ENCODE results near the gene TANGO2.

TANGO2 gene

DNA sequence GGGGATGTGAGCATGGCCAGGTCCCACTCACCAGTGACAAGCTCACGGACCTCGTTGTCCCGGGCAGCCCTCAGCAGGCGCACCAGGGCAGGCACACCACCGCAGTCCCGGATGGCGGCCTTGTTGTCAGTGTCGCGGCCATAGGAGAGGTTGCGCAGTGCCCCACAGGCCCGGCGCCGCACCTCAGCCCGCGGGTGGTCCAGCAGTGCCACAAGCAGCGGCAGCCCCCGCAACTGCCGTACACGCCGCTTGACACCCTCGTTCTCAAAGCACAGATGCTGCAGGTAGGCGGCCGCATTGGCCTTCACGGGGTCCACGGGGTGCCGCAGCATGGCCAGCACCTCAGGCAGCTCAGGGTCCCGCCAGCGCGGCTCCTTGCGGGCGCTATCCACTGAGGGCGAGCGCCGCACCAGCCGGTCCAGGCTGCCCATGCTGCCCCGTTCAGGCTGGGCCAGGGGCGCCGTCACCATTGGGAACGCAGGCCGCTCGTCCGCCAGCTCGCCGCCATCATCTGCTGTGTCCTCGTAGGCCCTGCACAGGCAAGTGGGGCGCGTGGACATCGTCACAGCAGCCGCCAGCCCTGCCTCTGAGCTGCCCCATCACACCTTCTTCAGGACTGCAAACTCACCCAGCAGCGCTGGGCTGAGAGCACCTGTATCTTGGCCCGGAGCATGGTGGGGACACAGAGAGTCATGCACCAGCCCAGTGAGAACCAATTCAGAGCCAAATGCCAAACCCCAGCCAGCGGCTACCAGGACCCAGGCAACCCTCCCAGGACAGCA is 41.0 kb upstream of the TANGO2 start:
- TF ChIP-seq, protein P1, sequence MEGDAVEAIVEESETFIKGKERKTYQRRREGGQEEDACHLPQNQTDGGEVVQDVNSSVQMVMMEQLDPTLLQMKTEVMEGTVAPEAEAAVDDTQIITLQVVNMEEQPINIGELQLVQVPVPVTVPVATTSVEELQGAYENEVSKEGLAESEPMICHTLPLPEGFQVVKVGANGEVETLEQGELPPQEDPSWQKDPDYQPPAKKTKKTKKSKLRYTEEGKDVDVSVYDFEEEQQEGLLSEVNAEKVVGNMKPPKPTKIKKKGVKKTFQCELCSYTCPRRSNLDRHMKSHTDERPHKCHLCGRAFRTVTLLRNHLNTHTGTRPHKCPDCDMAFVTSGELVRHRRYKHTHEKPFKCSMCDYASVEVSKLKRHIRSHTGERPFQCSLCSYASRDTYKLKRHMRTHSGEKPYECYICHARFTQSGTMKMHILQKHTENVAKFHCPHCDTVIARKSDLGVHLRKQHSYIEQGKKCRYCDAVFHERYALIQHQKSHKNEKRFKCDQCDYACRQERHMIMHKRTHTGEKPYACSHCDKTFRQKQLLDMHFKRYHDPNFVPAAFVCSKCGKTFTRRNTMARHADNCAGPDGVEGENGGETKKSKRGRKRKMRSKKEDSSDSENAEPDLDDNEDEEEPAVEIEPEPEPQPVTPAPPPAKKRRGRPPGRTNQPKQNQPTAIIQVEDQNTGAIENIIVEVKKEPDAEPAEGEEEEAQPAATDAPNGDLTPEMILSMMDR (IDR thresholded peaks at IDR 0.05; ENCODE audit: extremely low read depth, insufficient read depth, missing control alignments) = no peak
- in situ Hi-C loops (cut with MboI; ENCODE audit: low pct_unique_long_range_greater_than_20kb, low sequenced_read_pairs, unreplicated experiment) = no loop called here
- DNase-seq (ENCODE audit: low spot score) = no peak

DNA sequence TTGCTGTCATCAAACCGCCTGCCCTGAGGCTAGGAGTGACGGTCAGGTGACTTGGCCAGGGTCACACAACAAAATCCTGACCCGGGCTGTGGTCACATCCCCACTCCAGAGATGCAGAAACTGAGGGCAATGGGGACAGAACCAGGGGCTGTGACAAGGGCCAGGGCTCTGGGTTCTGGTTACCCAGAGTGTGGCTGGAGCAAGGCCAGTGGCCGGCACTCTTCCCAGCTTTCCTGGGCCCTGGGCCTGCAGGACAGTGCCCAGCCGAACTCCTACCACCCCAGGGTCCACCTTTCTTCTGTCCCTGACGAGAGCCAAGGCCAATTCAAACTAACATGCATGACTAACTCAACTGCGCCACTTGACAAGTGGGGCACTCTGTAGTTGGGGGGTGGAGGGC is 40.1 kb upstream of the TANGO2 start:
- no peak for DNase-seq (ENCODE audit: low spot score)
- TF ChIP-seq, protein P1 (IDR thresholded peaks at IDR 0.05; ENCODE audit: extremely low read depth, insufficient read depth, missing control alignments) = no peak
- in situ Hi-C loops (cut with MboI; ENCODE audit: low pct_unique_long_range_greater_than_20kb, low sequenced_read_pairs, unreplicated experiment) = no loop called here

DNA sequence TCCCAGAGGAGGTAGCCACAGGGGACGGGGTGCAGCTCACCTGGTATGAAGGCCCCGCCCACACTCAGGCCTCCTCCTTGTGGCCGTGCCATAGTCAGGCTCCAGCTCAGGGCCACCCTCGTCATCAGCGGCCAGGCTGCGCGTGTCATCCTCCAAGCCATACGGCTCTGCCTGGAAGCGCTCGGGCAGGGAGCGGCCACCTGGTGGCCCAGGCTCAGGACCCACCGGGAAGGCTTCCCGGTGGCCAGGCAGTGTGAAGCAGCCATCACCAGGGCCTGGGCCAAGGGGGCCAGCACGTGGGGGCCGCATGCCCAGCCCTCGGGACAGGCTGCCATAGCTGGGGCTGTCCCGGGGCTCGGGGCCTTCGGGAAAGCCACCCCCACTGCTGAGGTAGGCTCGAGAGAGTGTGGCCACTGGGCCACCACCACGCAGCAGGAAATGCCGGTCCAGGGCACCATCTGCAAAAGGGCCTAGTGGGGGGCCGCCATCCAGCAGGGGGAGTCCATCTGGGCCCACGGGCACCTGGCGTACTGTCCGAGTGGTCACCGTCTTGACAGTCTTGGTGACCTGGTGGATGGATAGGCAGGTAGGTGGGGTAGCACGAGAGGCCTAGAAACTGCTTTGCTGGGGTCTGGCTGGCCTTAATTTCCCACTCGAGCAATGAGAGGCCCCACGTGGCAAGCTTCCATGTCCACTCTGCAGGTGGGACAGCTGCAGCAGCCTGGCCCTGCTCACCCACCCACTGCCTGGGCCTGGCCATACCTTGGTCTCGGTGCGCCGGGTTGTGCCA is 39.5 kb upstream of the TANGO2 start:
- no peak for DNase-seq (ENCODE audit: low spot score)
- in situ Hi-C loops (cut with MboI; ENCODE audit: low pct_unique_long_range_greater_than_20kb, low sequenced_read_pairs, unreplicated experiment) = no loop called here
- TF ChIP-seq, protein P1 (IDR thresholded peaks at IDR 0.05; ENCODE audit: extremely low read depth, insufficient read depth, missing control alignments) = no peak

DNA sequence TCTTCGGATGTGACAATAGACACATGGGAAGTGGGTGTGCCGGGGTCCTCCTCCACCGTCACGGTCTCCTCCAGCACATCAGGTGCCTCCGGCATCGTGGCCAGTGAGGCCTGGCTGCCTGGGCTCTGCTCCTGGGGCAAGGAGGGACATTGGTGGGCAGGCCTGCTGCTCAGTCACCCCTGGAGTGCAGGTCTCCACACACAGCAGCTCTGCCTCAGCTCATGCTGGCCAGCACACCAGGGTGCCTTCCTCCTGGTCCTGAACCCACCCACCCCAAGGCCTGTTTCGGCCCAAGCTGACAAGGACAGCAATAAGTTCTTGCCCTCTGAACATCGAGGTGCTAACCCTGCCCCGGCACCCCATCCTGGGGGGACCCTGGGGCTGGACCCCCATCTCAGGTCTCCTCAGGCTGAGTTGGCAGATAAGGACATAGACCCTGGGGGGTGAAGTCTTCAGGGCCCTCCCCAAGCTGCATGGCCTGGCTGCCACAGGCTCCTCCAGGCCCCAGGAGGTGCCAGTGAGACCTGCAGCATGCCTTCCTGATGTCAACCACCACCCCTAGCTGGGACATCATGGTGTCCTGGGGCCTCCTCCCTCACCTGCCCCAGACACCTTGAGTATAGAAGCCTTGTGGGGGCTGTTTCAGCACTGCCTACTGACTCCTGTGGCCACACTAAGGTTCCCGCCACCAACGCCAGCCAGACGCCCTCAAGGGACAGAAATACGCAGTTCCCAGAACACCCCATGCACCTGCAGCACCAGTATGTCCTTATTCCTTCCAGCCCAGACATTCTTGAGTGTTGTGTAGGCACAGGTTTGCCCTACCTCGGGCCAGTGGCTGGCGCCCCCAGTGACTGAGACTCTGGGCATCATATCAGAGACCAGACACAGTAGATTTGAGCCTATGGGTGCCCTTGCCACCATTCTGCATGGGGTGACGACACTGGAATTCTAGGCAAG is 38.7 kb upstream of the TANGO2 start:
- no peak for DNase-seq (ENCODE audit: low spot score)
- in situ Hi-C loops (cut with MboI; ENCODE audit: low pct_unique_long_range_greater_than_20kb, low sequenced_read_pairs, unreplicated experiment) = no loop called here
- TF ChIP-seq, protein P1 (IDR thresholded peaks at IDR 0.05; ENCODE audit: extremely low read depth, insufficient read depth, missing control alignments) = no peak

DNA sequence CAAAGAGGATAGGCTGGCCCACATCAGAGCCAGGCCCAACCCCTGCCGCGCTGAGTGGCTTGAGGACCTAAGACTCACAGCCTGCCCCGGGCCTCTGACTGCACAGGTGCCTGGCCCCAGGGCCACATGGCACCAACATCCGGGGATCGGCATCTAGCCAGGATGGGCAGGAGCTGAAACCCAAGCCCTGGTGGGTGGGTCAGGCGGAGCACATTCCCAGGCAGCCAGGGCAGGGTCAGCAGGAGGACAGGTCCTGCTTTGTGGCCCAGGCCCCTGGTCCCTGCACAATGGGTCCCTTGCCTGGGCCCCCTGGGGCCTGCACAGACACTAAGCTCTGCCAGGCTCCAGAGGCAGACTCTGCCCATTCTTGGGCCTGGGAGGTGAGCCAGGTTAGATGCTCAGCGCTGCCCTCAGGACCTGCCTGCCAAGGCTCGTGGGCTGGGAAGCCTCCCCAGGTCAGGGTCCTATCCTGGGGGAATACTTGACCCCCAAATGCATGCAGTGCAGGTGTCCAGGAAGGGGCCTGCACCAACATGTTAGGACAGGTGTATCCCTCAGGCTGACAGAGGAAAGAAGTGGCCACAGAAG is 37.8 kb upstream of the TANGO2 start:
- DNase-seq (ENCODE audit: low spot score) = no peak
- in situ Hi-C loops (cut with MboI; ENCODE audit: low pct_unique_long_range_greater_than_20kb, low sequenced_read_pairs, unreplicated experiment) = no loop called here
- TF ChIP-seq, protein P1 (IDR thresholded peaks at IDR 0.05; ENCODE audit: extremely low read depth, insufficient read depth, missing control alignments) = no peak

DNA sequence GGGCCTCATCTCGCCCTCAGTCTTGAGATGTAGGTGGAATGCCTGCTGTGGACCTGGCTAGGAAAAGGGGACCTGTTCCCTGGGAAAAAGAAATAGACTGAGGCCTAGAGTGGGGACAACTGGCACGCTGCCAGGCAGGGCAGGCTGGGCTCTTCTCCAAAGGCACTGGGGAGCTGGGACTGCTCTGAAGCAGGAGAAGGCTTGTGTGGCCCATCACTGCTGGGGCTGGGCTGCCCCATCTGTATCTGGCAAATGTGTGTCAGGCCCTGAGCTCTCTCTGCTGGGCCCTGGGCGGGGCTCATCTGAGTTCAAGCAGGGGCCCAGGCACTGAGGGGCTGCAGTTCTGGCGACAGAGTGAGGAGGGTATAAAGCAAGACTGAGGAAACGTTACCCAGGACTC is 37.2 kb upstream of the TANGO2 start:
- no peak for DNase-seq (ENCODE audit: low spot score)
- TF ChIP-seq, protein P1 (IDR thresholded peaks at IDR 0.05; ENCODE audit: extremely low read depth, insufficient read depth, missing control alignments) = no peak
- in situ Hi-C loops (cut with MboI; ENCODE audit: low pct_unique_long_range_greater_than_20kb, low sequenced_read_pairs, unreplicated experiment) = no loop called here
